Stimulated activated CD4-positive, alpha-beta T cell treated with anti-CD3 and anti-CD28 coated beads, Interleukin-1b, Interleukin-23, amount 100 ng/mL, for 48 hours (primary cell): Measurements from ENCODE around the gene TOR1A.

Experiments
- DNase-seq: peaks from one replicate; pipeline ENCODE4 v3.0.0-alpha.2; 2020

Gene TOR1A

DNA sequence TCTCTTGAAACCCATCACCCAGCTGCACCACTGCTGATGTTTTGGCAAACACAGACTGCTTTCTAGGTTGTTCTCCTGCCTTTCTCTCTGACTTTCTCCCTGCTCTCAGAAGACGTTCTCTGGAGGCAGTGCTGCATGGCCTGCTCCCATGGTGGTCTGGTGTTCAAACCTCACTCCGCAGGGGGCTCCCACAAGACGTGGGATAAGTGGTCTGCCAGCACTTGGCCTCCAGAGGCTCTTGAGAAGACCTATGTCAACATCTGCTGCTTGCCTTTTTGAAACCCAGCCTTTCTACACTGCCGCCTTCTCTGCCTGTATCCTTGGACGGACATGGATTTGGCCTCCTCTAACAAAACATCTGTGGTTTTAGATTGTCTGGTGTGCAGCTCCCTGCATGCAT is 27.9 kb upstream of the TOR1A start:
- DNase-seq: no peak

DNA sequence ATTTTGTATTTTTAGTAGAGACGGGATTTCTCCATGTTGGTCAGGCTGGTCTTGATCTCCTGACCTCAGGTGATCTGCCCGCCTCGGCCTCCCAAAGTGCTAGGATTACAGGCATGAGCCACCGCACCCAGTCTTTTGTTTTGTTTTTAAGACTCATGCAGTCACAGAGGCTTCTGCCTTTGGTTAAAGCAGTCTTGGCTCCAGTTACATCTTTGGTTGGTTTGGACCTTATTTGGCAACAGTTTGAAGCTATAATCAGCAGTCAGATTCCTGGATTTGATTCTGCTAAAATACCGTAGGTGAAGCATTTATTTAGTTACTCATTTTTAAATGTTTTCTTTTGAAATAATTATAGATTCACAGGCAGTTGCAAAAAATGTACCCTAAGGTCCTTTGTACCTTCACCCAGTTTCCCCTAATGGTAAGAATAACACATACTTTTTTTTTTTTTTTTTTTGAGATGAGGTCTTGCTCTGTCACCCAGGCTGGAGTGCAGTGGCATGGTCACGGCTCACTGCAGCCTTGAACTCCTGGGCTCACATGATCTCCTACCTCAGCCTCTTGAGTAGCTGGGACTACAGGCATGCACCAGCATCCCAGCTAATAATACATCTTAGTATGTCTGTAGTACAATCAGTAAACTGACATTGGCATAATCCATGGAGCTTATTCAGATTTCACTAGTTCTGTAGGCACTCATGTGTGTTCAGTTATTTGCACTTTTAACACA is 27.1 kb upstream of the TOR1A start:
- no peak for DNase-seq

DNA sequence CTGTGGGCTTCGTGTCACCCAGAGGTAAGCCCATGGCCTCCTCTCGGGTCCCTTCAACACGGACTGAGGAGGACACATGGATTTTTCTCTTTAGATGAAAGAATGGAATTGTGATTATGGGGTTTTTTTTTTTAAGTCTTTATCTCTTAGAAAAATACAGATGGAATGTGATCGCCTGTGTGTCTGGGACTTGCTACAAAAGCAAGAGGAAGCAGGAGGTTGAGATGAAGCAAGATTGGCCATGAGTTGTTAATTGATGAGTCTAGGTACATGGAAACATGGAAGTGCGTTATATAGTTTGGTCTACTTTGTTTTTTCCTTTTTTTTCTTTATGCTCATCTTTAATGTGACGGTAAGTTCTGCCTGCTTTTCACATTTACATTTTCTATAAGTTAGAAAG is 26.0 kb upstream of the TOR1A start:
- no peak for DNase-seq

DNA sequence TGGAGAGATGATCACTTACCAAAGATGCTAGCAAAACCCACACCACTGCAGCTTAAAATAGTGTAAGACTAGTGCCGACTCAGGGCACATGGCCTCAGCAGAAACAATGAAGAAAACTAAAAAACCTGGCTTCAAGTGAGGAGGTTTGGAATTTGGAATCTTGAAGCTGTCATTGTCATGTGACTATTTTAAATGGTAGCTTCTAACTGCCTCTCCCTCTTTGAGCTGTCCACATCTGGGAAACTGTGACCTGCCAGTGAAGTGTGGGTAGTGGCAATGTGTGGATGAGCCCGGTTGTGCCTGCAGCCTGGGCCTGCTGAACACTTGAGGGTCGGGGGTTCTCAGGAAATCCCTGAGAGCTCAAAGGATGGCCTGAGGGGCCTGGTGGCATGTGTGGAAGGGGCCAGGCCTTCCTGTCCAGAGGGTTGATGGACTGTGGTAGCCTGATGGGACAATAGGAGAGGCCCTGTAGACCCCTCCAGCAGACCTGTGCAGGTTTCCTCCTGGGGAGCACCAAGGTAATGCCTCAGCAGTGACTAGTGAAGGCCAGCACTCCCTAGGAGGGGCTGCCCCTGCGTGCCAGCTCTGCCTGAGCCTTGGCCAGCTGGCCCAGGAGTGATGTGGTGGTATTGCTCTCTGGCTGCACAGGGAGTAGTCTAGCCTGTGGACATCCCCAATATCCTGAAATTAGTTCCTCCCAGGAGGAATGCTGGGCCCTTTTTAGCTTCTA is 24.9 kb upstream of the TOR1A start:
- DNase-seq: no peak

DNA sequence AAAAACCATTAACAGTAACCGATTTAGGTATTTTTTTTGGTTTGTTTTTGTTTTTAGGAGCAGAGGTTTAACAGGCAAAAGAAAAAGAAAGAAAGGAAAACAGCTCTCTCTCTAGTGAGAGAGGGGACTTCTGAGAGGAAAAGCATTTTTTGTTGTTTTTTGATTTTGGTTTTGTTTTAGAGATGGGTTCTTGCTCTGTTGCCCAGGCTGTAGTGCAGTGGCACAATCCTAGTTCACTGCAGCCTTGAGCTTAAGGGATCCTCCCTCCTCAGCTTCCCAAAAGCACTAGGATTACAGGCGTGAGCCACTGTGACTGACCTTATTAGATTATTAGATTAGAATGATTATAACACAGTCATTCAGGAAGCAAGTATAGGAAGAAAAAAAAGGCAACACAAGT is 21.4 kb upstream of the TOR1A start:
- no peak for DNase-seq

DNA sequence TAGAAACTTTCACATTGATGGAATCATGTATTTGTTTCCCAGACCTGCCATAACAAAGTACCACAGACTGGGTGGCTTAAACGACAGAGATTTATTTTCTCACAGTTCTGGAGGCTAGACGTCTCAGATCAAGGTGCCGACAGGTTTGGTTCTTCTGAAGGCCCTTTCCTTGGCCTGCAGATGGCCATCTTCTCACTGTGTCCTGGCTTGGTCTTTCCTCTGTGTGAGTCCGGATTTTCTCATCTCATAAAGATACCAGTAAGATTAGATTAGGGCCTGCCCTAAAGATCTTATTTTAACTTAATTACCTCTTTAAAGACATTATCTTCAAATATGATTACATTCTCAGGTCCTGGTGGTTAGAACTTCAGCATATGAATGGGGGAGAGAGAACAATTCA is 17.1 kb upstream of the TOR1A start:
- no peak for DNase-seq

DNA sequence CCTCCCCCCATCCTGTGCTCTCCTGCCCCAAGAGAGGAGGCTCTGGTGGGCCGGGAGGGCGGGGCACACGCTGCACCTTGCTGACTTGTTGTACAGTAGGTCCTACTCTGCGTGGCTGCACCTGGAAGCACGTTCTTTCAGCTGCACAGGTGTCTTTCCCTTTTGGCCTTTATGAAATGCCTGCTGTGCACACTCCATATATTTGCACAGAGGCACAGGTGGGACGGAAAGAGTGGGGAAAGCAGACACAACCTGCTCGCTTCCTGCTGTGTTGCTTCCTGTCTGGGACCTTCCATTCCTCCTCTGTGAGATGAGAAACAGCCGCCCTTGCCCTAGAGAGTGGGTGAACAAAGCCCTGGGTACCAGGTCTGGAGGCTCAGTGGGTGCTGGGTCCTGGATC is 16.1 kb upstream of the TOR1A start:
- DNase-seq: no peak

DNA sequence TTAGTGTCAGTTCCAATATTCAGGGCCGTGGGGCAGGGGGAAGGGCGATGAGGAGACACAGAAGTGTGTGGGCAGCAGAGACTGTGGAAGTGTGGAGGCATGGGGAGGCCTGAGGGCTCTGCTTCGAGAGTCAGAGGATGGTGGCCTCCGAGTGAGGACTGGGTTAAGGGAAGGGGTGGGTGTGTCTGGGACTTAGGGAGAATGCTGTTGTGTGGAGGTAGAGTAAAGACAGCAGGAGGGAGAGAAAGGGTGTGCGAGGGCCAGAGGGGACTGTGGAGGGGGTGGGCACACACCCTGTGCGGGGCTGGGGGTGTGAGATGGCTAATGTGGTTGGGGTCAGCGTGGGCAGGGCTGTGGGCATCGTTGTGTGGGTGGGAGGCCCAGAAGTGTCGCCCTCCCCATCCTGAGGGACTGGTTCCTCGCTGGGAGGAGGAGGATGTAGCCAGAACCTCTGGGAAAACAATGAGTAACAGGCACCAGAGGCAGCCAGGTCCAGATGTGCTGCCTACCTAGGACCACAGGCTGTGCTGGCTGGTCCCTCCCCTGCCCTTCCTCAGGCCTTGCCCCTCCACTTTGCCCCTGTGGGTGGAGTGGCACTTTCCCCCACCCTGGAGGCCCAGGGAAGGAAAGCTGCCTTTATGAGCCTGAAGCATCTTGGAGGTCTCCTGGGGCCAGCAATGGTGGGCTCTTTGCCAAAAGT is 15.5 kb upstream of the TOR1A start:
- DNase-seq: peak; percentile 13

DNA sequence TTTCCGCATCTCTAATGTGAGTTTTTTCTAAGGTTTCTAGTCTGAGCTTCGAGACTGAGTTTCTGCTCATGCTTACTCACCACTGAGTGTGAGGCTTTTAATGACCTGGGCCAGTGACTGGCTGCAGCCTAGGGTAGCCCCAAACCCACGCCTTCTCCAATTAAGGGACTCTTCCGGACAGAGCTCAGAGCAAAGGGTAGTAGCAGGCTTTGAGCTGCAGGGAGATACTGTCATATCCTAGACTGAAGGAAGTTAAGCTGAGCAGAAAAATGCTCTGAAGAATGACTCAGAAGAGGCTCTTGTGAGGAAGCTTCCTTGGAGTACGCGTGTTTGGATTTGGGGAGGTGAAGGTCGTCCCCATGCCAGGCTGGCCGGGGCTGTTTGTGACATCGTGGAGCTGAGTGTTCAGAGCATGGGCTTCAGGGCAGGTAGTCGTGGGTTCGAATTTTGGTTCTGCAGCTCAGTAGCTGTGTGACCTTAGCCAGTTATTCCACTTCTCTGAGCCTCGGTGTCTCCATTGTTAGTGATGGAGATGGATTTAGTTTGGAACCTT is 14.8 kb upstream of the TOR1A start:
- DNase-seq: peak; percentile 73

DNA sequence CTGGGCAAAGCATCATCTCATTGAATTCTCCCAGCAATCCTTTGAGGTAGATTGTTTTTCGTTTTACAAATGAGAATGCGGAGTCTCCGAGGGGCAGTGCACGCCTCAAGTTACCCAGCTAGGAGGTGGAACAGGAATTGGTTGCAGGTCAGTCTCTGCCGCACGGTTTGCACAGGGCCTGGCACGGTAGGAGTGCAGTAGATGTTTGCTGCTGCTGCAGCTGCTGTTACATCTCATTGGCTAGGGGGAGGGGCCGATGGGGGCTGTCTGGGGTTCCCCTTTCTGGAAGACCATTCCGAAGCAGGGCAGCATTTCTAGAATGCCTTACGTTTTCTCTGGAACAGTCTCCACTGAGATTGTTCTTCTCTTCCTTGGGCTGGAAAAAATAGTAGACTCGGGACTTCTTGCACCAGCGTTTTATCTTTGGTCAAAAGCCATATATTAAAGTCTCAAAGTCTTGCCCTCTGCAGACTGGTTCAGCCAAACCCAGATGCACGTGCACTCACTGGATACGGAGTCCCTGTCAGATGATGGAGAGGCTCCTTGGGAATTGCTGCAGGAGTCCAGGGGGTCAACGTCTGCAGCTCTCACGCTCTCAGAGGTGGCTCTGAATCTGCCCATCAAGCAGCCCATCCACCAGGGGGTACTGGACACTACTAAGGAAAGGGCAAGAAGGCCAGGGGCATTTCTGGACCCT is 12.5 kb upstream of the TOR1A start:
- peak; percentile 44 for DNase-seq

DNA sequence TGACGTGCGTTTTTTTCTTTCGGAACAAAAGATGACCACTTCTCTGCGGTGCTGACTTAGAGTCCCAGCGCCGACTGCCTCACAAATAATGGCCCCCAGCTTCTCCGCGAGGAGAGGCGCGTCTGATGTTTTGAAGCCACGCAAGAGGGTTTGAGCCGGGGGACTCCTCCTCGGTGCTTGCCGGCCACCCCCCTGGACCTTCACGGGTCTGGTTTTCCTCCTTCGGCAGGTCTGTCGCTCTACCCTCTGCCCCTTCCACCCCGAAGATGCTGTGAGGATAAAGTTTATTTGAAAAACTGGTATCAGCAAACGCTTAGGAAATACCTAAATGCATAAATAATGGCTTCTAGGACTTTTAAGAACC is 11.9 kb upstream of the TOR1A start:
- no peak for DNase-seq

DNA sequence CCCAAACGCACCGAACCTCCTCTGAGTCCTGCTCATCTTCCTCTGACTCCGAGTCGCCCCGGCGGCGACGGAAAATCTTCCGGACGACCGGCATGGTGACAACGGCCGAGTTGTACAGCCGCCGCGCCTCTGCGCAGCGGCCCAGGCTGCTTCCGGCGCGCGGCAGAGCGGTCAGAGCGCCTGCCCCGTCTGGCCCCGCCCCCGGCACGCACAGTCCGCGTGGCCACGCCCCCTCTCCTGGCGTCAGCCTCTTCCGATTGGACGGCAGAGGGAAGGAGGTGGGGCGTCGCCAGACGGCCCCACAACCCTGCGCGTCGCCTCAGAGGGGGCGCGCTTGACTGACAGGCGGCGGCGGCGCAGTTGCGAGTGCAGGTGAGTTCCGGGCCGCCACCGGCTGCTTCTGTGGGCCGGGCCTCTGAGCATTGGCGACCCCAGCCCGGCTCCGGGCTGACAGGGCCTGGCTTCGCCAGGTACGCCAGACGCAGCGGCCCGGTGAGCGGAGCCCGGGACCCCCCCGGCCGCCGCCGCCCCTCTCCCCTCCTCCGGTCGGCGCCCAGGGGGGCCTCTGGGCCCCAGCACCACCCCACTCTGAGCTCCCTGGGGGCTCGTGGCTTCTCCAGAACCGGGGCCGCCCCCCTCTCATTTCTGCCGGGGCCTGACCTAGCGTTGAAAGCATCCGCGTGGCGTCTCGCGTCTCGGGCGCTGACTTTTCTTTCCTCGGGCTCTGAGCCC is 11.4 kb upstream of the TOR1A start, which contains the start of the genes C9orf78 and USP20:
C9orf78 (minus strand) TSS at position 148 of the 732 bp plus-strand sequence; CDS start at position 94, 54 bp downstream.
USP20 (plus strand) TSS at position 331 of the 732 bp plus-strand sequence. CDS start 17,098 bp downstream, outside the sequence.
- peak; percentile 96 for DNase-seq

DNA sequence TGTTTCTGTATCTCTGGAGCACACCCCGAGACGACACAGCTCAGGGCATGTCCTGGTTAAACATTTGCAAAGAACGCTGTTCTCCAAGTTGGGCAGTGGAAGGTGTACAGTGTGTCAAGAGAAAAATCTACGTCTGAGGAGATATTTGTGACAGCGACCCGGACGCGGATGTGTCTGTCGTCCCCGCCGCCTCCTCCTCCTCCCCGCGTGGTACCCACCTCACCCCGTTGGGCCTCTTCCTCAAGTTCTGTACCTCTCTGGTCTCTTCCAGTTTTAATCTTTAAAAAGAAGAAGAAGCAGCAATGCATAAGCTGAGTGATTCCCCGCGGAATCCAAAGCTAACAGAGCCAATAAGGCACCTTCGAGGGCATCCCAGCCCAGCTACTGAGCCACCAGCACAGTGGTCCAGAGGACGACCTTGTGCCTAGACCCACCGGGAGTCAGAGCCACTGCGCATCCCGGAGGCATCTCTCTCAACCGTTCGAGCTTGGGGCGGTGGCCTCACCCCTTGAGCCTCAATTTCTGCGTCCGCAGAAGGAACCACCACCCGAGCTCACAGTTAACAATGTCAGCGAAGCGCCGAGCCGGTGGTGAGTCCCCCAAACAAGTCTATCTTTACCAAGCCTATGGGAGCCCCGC is 10.7 kb upstream of the TOR1A start:
- DNase-seq: peak; percentile 41

DNA sequence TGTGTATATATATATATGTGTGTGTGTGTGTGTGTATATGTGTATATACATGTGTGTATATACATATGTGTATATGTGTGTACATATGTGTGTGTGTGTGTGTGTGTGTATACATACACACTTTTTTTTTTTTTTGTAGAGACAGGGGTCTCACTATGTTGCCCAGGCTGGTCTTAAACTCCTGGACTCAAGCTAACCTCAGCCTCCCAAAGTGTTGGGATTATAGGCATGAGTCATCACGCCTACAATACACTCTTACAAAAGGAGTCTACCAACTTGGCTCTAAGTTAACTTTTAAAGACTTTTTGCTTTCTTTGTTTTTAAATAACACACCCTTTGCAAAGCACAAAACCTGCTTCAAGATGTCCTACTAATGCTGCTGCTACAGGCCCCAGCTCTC is 9.0 kb upstream of the TOR1A start:
- DNase-seq: no peak

DNA sequence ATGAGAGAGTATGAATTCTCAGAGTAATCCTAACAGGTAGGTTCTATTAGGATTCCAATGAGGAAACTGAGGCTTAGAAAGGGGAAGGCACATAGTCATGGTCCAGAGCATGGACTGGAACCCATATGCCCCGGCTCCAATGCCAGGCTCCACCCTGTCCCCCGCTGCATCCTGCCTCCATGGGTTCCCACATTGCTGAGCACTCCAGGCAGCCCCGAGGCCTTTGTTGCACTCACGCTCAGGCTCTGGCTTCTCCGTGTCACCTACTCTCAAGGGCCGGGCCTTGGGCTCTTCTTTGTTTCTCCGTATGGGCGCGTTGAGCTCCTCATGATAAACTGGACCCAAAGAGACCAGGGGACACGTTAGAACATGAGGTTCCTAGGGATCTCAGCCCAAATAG is 5.0 kb upstream of the TOR1A start:
- no peak for DNase-seq

DNA sequence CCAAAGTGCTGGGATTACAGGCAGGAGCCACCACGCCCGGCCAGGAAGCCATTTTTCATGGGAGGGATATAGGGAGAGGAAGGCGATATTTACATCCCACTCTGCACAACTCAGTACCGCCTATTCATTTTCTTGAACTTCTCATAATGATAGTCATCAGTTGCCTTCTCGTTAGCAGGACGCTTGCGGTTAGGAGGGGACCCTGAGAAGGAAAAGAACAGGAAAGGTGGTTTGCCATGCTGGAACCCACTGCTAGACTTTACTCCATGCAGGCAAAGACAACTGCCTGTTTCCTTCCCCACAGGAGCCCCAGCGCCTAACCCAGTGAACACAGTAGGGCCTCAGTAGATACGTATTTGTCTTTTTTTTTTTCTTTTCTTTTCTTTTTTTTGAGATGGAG is 4.1 kb upstream of the TOR1A start:
- DNase-seq: no peak

DNA sequence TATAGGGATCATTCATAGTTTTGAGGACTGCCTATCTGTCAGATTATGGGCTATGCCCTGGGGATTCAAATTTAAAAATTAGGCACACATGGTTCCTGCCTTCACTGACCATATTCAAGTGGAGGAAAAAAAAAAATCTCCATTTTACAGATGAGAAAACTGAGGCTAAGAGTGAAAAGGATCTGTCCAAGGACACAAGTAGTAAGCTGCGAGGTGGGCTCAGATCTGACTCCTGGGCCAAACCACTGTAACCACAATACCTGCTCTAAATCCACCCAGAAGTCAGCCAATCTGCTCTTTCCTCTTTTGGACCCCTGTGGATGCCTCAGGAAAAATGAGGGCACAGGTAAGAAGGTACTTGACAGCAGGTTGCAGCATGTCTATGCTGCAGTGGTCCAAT is 2.8 kb upstream of the TOR1A start:
- DNase-seq: no peak

DNA sequence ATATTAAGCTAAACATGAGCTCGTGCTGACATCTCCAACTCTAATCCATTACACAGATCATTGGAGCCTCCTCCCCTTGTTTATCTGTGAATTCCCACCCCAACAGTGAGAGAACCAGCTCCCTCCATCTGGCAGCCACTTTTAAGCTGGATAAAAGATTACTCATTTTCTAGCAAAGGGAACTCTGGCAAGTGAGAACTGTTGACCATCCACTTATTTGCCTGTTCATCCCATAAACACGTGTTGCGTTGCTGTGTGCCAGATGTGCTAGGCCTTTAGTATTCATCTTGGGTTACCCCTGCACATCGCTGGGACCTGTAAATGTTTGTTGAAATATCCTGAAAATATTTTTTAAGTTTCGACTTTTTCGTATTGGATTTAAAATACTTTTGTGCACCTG is 2.4 kb upstream of the TOR1A start:
- DNase-seq: no peak

DNA sequence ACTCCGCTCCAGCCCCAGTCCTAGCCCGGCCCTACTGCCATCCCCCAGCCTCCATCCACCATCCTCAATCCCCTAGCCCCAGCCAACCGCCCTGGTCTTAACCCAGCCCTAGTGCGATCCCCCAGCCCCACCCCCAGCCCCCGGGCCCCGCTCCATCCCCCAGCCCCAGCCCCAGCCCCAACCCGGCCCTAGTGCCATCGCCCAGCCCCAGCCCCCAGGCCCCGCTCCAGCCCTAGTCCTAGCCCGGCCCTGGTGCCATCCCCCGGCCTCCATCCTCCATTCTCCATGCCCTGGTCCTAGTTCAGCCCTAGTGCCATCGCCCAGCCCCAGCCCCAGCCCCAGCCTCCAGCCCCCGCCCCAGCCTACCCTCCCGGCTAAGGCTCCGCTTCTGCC is 398 bp downstream of the TOR1A start:
- no peak for DNase-seq

DNA sequence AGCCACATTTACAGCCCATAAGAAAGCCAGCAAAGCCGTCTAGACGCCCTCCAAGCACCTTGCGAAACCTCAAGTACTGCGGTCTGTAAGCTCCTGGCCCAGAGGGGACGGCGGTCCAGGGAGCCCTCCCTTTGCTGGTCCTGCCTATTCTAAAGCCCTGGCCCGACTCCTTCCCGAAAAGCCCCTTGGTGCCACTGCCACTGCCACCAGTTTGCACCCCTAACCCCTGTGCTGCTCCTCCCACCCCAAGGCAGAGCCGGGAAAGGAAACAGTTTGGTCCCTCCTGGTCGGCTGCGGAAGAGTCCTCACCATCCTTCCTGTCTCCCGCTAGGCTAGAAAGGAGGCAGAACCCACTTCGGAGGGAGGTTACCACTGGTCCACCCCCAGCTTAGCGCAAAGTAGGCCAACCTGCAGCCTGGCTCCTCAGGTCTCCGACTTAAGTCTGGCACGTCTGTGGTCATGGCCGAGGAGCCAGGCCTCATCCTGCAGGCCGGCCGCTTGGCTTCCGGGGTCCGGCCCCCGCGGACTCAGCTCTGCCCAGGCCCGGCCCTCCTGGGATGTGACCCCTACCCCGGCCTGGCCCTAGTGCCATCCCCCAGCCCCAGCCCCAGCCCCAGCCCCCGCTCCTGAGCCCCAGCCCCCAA is 916 bp downstream of the TOR1A start:
- DNase-seq: no peak
